DOHH2 (cell line): ENCODE results near the gene CTRL.

Experiments
- H3F3A ChIP-seq: fragments of 200-600 bp; sonication (generic), shearing (Covaris generic); 2 replicates; pipeline ENCODE4 v1.6.0; 2016; ENCODE audit warnings: antibody characterized with exemption, mild to moderate bottlenecking; ENCODE audit not compliant: control insufficient read depth, insufficient read depth
- H3K27ac ChIP-seq: fragments of 200-600 bp; sonication (generic); 2 replicates; pipeline ENCODE4 v1.5.1; 2014; ENCODE audit warnings: low read depth, mild to moderate bottlenecking, low read length, moderate library complexity
- H3K27me3 ChIP-seq: fragments of 200-600 bp; sonication (generic); 2 replicates; pipeline ENCODE4 v1.6.1; 2014; ENCODE audit warnings: mild to moderate bottlenecking, low read length, mixed read lengths; ENCODE audit not compliant: control insufficient read depth
- H3K36me3 ChIP-seq: fragments of 200-600 bp; sonication (generic); 2 replicates; pipeline ENCODE4 v1.6.1; 2014; ENCODE audit warnings: mild to moderate bottlenecking, low read length, moderate library complexity, mixed read lengths; ENCODE audit not compliant: control insufficient read depth
- H3K4me1 ChIP-seq: fragments of 200-600 bp; sonication (generic); 2 replicates; pipeline ENCODE4 v1.6.1; 2014; ENCODE audit warnings: mild to moderate bottlenecking, low read length, mixed read lengths; ENCODE audit not compliant: control insufficient read depth
- H3K4me2 ChIP-seq: fragments of 200-600 bp; sonication (generic); 2 replicates; pipeline ENCODE4 v1.6.0; 2014; ENCODE audit warnings: mild to moderate bottlenecking, low read length, moderate library complexity
- H3K4me3 ChIP-seq: fragments of 200-600 bp; sonication (generic); 2 replicates; pipeline ENCODE4 v1.5.1; 2014; ENCODE audit warnings: mild to moderate bottlenecking, low read length, mixed read lengths
- H3K79me2 ChIP-seq: fragments of 200-600 bp; sonication (generic); 2 replicates; pipeline ENCODE4 v1.6.1; 2014; ENCODE audit warnings: mild to moderate bottlenecking, low read length, mixed read lengths; ENCODE audit not compliant: control insufficient read depth
- H3K9me2 ChIP-seq: fragments of 200-600 bp; sonication (generic); replicated peaks from 2 replicates; pipeline ENCODE4 v1.6.1; 2014; ENCODE audit warnings: mild to moderate bottlenecking, low read length, mixed read lengths; ENCODE audit not compliant: control insufficient read depth
- H3K9me3 ChIP-seq: fragments of 200-600 bp; sonication (generic); 2 replicates; pipeline ENCODE4 v1.6.1; 2014; ENCODE audit warnings: antibody characterized with exemption, low read length, mixed read lengths; ENCODE audit not compliant: control insufficient read depth, insufficient read depth
- H4K20me1 ChIP-seq: fragments of 200-600 bp; sonication (generic); 2 replicates; pipeline ENCODE4 v1.6.0; 2014; ENCODE audit warnings: low read depth, mild to moderate bottlenecking, antibody characterized with exemption, low read length, moderate library complexity; ENCODE audit not compliant: control insufficient read depth, insufficient read depth
- CTCF ChIP-seq: fragments of 200-600 bp; sonication (generic); IDR thresholded peaks from one replicate; pipeline ENCODE4 v1.5.1; 2014; ENCODE audit warnings: antibody characterized with exemption, mild to moderate bottlenecking, low read depth, low read length; ENCODE audit not compliant: poor library complexity, severe bottlenecking
- EZH2phosphoT487 ChIP-seq: fragments of 200-600 bp; sonication (generic); IDR thresholded peaks from 2 replicates; pipeline ENCODE4 v1.6.1; 2017; ENCODE audit warnings: borderline replicate concordance, mild to moderate bottlenecking, antibody characterized with exemption, low read length, moderate library complexity, mixed read lengths

CTRL gene

GRCh38 chr16:67963292-67963661 lies 31.6 kb upstream of the CTRL start:
- Histone ChIP-seq H3K9me3 (no peaks in the 10 kb centered on the region), H3K9me2 (no peaks in the 10 kb centered on the region), H3K27me3 (no peaks in the 10 kb centered on the region), H3K27ac (no peak overlapping the region), H4K20me1 (0 out of 2 replicates have a peak, but pooled peaks cover 3% of the 10 kb centered on the region), H3K36me3 (no peaks in the 10 kb centered on the region; the same call in 1 of the 2 replicates), H3F3A (peaks cover 7% of the 10 kb centered on the region; the same call in 1 of the 2 replicates), H3K4me2 (no peak overlapping the region), H3K79me2 (0 out of 2 replicates have a peak, but pooled peaks cover 6% of the 10 kb centered on the region), H3K4me3 (no peak overlapping the region), H3K4me1 (peaks cover 18% of the 10 kb centered on the region)
- TF ChIP-seq EZH2phosphoT487: no peak
- no peak for TF ChIP-seq CTCF

GRCh38 chr16:67962135-67962534 lies 30.5 kb upstream of the CTRL start:
- no peaks in the 10 kb centered on the region for H3K27me3 ChIP-seq
- H3K36me3 ChIP-seq: no peaks in the 10 kb centered on the region; the same call in 1 of the 2 replicates
- H3K79me2 ChIP-seq: 0 out of 2 replicates have a peak, but pooled peaks cover 6% of the 10 kb centered on the region
- peaks cover 7% of the 10 kb centered on the region; the same call in 1 of the 2 replicates for H3F3A ChIP-seq
- no peak overlapping the region for H3K4me2 ChIP-seq
- no peaks in the 10 kb centered on the region for H3K9me3 ChIP-seq
- H3K4me1 ChIP-seq: peaks cover 9% of the 10 kb centered on the region
- TF ChIP-seq CTCF: no peak
- no peak for TF ChIP-seq EZH2phosphoT487
- no peak overlapping the region for H3K27ac ChIP-seq
- no peak overlapping the region for H3K4me3 ChIP-seq
- H4K20me1 ChIP-seq: 0 out of 2 replicates have a peak, but pooled peaks cover 3% of the 10 kb centered on the region
- H3K9me2 ChIP-seq: no peaks in the 10 kb centered on the region

GRCh38 chr16:67961551-67961957 lies 29.9 kb upstream of the CTRL start:
- no peak overlapping the region for H3K27ac ChIP-seq
- H3K36me3 ChIP-seq: no peaks in the 10 kb centered on the region; the same call in 1 of the 2 replicates
- H3K4me2 ChIP-seq: no peak overlapping the region
- H4K20me1 ChIP-seq: 0 out of 2 replicates have a peak, but pooled peaks cover 3% of the 10 kb centered on the region
- H3K27me3 ChIP-seq: no peaks in the 10 kb centered on the region
- no peak overlapping the region for H3K4me3 ChIP-seq
- TF ChIP-seq EZH2phosphoT487 (no peak), CTCF (no peak)
- peaks cover 7% of the 10 kb centered on the region; the same call in 1 of the 2 replicates for H3F3A ChIP-seq
- H3K9me3 ChIP-seq: no peaks in the 10 kb centered on the region
- H3K9me2 ChIP-seq: no peaks in the 10 kb centered on the region
- H3K4me1 ChIP-seq: peaks cover 3% of the 10 kb centered on the region
- H3K79me2 ChIP-seq: 0 out of 2 replicates have a peak, but pooled peaks cover under 1% of the 10 kb centered on the region
